ENCODE measurements around the gene CAB39. TPM values are rescaled to one million over a fixed set of nuclear protein-coding genes. Genes with fewer than 3 reads are reported as not detected.

Gene CAB39
- total RNA-seq, 2 experiments from 2014 or later: 86.6 to 97.5 TPM

GRCh38 chr2:230863031-230863430, 150.4 kb downstream of the CAB39 start:
- Mint-ChIP-seq H3K27ac (no peak overlapping the region), H3K9me3 (no peaks in the 10 kb centered on the region), H3K4me1 (ENCODE audit: low read depth) (peaks cover 45% of the 10 kb centered on the region), H3K4me3 (no peak overlapping the region), H3K36me3 (ENCODE audit: low read depth) (no peaks in the 10 kb centered on the region), H3K27me3 (ENCODE audit: low read depth) (peaks cover 4% of the 10 kb centered on the region)
- CTCF ChIA-PET: interaction anchor here (0.8 to 3.5 kb wide), 5 partner anchors 10 to 64 kb away, joined by 3 to 19 read pairs (median 6); no protein-coding TSS in a partner anchor
- DNase-seq: no peak
- intact Hi-C loops (cut with micrococcal nuclease): no loop called here

GRCh38 chr2:230863442-230864121, 150.9 kb downstream of the CAB39 start:
- no peaks in the 10 kb centered on the region for H3K36me3 Mint-ChIP-seq (ENCODE audit: low read depth)
- peaks cover 45% of the 10 kb centered on the region for H3K4me1 Mint-ChIP-seq (ENCODE audit: low read depth)
- H3K9me3 Mint-ChIP-seq: no peaks in the 10 kb centered on the region
- H3K27ac Mint-ChIP-seq: no peak overlapping the region
- no peak for DNase-seq
- intact Hi-C loops (cut with micrococcal nuclease): loop anchor here (1.0 to 2.0 kb wide), 4 partner anchors 42 to 193 kb away; partner anchors contain the start of gene PSMD1
- CTCF ChIA-PET: interaction anchor here (0.8 to 3.5 kb wide), 7 partner anchors 11 to 190 kb away, joined by 3 to 19 read pairs (median 4); no protein-coding TSS in a partner anchor
- peaks cover 4% of the 10 kb centered on the region for H3K27me3 Mint-ChIP-seq (ENCODE audit: low read depth)
- peak overlapping the region; percentile 82 for H3K4me3 Mint-ChIP-seq

GRCh38 chr2:230864122-230864604, 151.5 kb downstream of the CAB39 start:
- CTCF ChIA-PET: interaction anchor here (1.1 to 1.4 kb wide), 3 partner anchors 17 to 189 kb away, joined by 3 to 4 read pairs (median 3); no protein-coding TSS in a partner anchor
- Mint-ChIP-seq H3K4me3 (peak overlapping the region; percentile 82), H3K9me3 (no peaks in the 10 kb centered on the region), H3K4me1 (ENCODE audit: low read depth) (peaks cover 45% of the 10 kb centered on the region), H3K27me3 (ENCODE audit: low read depth) (peaks cover 4% of the 10 kb centered on the region), H3K36me3 (ENCODE audit: low read depth) (no peaks in the 10 kb centered on the region), H3K27ac (peak overlapping the region; percentile 3)
- intact Hi-C loops (cut with micrococcal nuclease): loop anchor here (1.0 to 2.0 kb wide), 4 partner anchors 41 to 193 kb away; partner anchors contain the start of gene PSMD1
- DNase-seq: no peak

- intact Hi-C loops (cut with micrococcal nuclease): loop anchor here (1.0 to 2.0 kb wide), 6 partner anchors 9 to 192 kb away; partner anchors contain the start of gene PSMD1
- Mint-ChIP-seq H3K4me3 (peak within 1 kb of the TSS; percentile 82), H3K4me1 (ENCODE audit: low read depth) (peaks cover 45% of the 10 kb centered on the region), H3K27ac (peak within 1 kb of the TSS; percentile 3), H3K27me3 (ENCODE audit: low read depth) (peaks cover 4% of the 10 kb centered on the region), H3K36me3 (ENCODE audit: low read depth) (no peaks in the 10 kb centered on the region), H3K9me3 (no peaks in the 10 kb centered on the region)
- CTCF ChIA-PET: interaction anchor here (1.1 to 1.4 kb wide), 3 partner anchors 17 to 188 kb away, joined by 3 to 4 read pairs (median 3); no protein-coding TSS in a partner anchor
- peak; percentile 84 for DNase-seq
Measured at GRCh38 chr2:230864605-230865306, 152.1 kb downstream of the CAB39 start, which contains the start of gene ITM2C. Gene ITM2C, plus strand, starts transcription at chr2:230864942. Its CDS starts 84 bp downstream, at chr2:230865026.

- H3K4me3 Mint-ChIP-seq: peak overlapping the region; percentile 74
- DNase-seq: no peak
- intact Hi-C loops (cut with micrococcal nuclease): loop anchor here (1.0 to 2.0 kb wide), 3 partner anchors 8 to 191 kb away; partner anchors contain the start of gene PSMD1
- no peaks in the 10 kb centered on the region for H3K36me3 Mint-ChIP-seq (ENCODE audit: low read depth)
- H3K9me3 Mint-ChIP-seq: no peaks in the 10 kb centered on the region
- H3K27ac Mint-ChIP-seq: no peak overlapping the region
- CTCF ChIA-PET: interaction anchor here (1.1 to 1.4 kb wide), 2 partner anchors 18 to 42 kb away, joined by 3 read pairs; no protein-coding TSS in a partner anchor
- peaks cover 47% of the 10 kb centered on the region for H3K4me1 Mint-ChIP-seq (ENCODE audit: low read depth)
- peaks cover 4% of the 10 kb centered on the region for H3K27me3 Mint-ChIP-seq (ENCODE audit: low read depth)
Measured at GRCh38 chr2:230865307-230865765, 152.7 kb downstream of the CAB39 start.

GRCh38 chr2:230865766-230866755, 153.4 kb downstream of the CAB39 start:
- no peaks in the 10 kb centered on the region for H3K36me3 Mint-ChIP-seq (ENCODE audit: low read depth)
- H3K9me3 Mint-ChIP-seq: no peaks in the 10 kb centered on the region
- CTCF ChIA-PET: interaction anchor here (1.6 to 3.3 kb wide), 2 partner anchors 16 to 119 kb away, joined by 7 to 14 read pairs; no protein-coding TSS in a partner anchor
- peaks cover 4% of the 10 kb centered on the region for H3K27me3 Mint-ChIP-seq (ENCODE audit: low read depth)
- peaks cover 49% of the 10 kb centered on the region for H3K4me1 Mint-ChIP-seq (ENCODE audit: low read depth)
- H3K27ac Mint-ChIP-seq: no peak overlapping the region
- intact Hi-C loops (cut with micrococcal nuclease): loop anchor here (1.0 to 2.0 kb wide), 3 partner anchors 7 to 191 kb away; partner anchors contain the start of gene PSMD1
- DNase-seq: no peak
- H3K4me3 Mint-ChIP-seq: peak overlapping the region; percentile 74

GRCh38 chr2:230866756-230867523, 154.3 kb downstream of the CAB39 start:
- no peaks in the 10 kb centered on the region for H3K36me3 Mint-ChIP-seq (ENCODE audit: low read depth)
- CTCF ChIA-PET: interaction anchor here (0.6 to 3.3 kb wide), 8 partner anchors 17 to 186 kb away, joined by 3 to 14 read pairs (median 3); no protein-coding TSS in a partner anchor
- intact Hi-C loops (cut with micrococcal nuclease): no loop called here
- peaks cover 4% of the 10 kb centered on the region for H3K27me3 Mint-ChIP-seq (ENCODE audit: low read depth)
- H3K4me3 Mint-ChIP-seq: no peak overlapping the region
- no peaks in the 10 kb centered on the region for H3K9me3 Mint-ChIP-seq
- DNase-seq: peak; percentile 59
- H3K27ac Mint-ChIP-seq: no peak overlapping the region
- peaks cover 42% of the 10 kb centered on the region for H3K4me1 Mint-ChIP-seq (ENCODE audit: low read depth)

GRCh38 chr2:230868161-230868946, 155.7 kb downstream of the CAB39 start:
- CTCF ChIA-PET: interaction anchor here (0.8 to 3.3 kb wide), 4 partner anchors 13 to 118 kb away, joined by 3 to 14 read pairs (median 4); no protein-coding TSS in a partner anchor

GRCh38 chr2:230868947-230869913, 156.6 kb downstream of the CAB39 start:
- intact Hi-C loops (cut with micrococcal nuclease): no loop called here
- Mint-ChIP-seq H3K9me3 (no peaks in the 10 kb centered on the region), H3K4me3 (no peak overlapping the region), H3K27me3 (ENCODE audit: low read depth) (peaks cover 4% of the 10 kb centered on the region), H3K27ac (no peak overlapping the region), H3K36me3 (ENCODE audit: low read depth) (no peaks in the 10 kb centered on the region), H3K4me1 (ENCODE audit: low read depth) (peaks cover 40% of the 10 kb centered on the region)
- CTCF ChIA-PET: interaction anchor here (0.8 to 3.3 kb wide), 3 partner anchors 12 to 45 kb away, joined by 4 to 14 read pairs (median 4); no protein-coding TSS in a partner anchor
- DNase-seq: no peak

More at GRCh38 chr2:230868161-230868946, 155.7 kb downstream of the CAB39 start:
- Mint-ChIP-seq H3K36me3 (ENCODE audit: low read depth) (no peaks in the 10 kb centered on the region), H3K4me3 (no peak overlapping the region), H3K27me3 (ENCODE audit: low read depth) (peaks cover 4% of the 10 kb centered on the region), H3K4me1 (ENCODE audit: low read depth) (peaks cover 37% of the 10 kb centered on the region), H3K27ac (no peak overlapping the region), H3K9me3 (no peaks in the 10 kb centered on the region)
- DNase-seq: no peak
- intact Hi-C loops (cut with micrococcal nuclease): no loop called here
